ENCODE data around the gene CAMK2A.

Gene CAMK2A

DNA sequence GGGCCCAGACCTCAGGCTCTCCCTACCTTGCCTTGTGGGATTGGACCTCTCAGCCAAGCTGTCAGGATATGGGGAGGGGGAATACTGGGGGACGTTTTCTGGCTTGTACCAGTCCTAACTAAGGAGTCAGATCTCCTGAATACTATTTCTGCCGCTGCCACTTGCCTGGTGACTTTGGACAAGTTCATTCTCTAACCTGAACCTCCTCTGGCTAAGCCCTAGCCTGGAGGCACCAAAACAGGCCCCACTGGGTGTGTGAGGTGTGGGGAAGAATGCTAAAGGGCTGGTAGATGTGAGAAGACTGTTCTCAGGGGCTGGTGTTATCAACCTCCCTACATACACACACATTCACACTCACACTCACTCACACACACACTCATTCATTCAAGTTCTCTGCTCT lies 98.6 kb downstream of the CAMK2A start:
- FAIRE-seq (no peak), DNase-seq (ENCODE audit: insufficient read length, low spot score) (no peak)
- TF ChIP-seq POLR2AphosphoS5 (IDR thresholded peaks at IDR 0.05; ENCODE audit: low read depth, low read length) (no peak), PAX5 (IDR thresholded peaks at IDR 0.05; ENCODE audit: insufficient read depth, low read length, severe bottlenecking) (no peak), SPI1 (IDR thresholded peaks at IDR 0.05; ENCODE audit: low read depth, low read length) (no peak), POU2F2 (IDR thresholded peaks at IDR 0.05; ENCODE audit: low read depth, low read length) (no peak), TAF1 (IDR thresholded peaks at IDR 0.05; ENCODE audit: low read depth, low read length) (no peak), POLR2A (IDR thresholded peaks at IDR 0.05; ENCODE audit: low read depth, low read length) (no peak)

DNA sequence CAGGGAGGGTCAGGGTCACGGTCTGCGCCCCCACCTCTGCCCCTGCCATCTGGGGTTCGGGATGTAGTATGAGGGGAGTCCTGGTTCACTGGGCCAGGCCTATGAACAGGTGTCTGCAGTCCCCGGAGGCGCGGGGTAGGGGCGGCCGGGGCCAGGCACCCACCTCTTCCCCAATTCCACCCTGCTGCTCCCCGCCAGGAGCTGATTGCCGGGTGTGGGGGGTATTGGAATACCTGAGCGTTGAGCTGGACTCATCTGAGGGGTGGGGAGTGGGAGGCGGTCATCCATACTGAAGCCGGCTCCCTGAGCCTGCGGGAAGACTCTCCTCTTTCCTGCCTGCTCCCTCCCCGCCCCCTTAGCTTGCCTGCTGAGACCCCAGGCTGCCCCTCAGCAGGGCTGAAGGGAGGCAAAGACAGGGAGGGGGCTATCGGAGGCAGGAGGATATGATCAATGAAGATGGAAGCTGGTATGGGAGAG lies 99.0 kb downstream of the CAMK2A start:
- DNase-seq (ENCODE audit: insufficient read length, low spot score), result no peak
- no peak for TF ChIP-seq POLR2AphosphoS5 (IDR thresholded peaks at IDR 0.05; ENCODE audit: low read depth, low read length)
- TF ChIP-seq SPI1 (IDR thresholded peaks at IDR 0.05; ENCODE audit: low read depth, low read length), result no peak
- TF ChIP-seq TAF1 (IDR thresholded peaks at IDR 0.05; ENCODE audit: low read depth, low read length), result no peak
- TF ChIP-seq POLR2A (IDR thresholded peaks at IDR 0.05; ENCODE audit: low read depth, low read length), result no peak
- no peak for TF ChIP-seq PAX5 (IDR thresholded peaks at IDR 0.05; ENCODE audit: insufficient read depth, low read length, severe bottlenecking)
- no peak for TF ChIP-seq POU2F2 (IDR thresholded peaks at IDR 0.05; ENCODE audit: low read depth, low read length)
- no peak for FAIRE-seq

DNA sequence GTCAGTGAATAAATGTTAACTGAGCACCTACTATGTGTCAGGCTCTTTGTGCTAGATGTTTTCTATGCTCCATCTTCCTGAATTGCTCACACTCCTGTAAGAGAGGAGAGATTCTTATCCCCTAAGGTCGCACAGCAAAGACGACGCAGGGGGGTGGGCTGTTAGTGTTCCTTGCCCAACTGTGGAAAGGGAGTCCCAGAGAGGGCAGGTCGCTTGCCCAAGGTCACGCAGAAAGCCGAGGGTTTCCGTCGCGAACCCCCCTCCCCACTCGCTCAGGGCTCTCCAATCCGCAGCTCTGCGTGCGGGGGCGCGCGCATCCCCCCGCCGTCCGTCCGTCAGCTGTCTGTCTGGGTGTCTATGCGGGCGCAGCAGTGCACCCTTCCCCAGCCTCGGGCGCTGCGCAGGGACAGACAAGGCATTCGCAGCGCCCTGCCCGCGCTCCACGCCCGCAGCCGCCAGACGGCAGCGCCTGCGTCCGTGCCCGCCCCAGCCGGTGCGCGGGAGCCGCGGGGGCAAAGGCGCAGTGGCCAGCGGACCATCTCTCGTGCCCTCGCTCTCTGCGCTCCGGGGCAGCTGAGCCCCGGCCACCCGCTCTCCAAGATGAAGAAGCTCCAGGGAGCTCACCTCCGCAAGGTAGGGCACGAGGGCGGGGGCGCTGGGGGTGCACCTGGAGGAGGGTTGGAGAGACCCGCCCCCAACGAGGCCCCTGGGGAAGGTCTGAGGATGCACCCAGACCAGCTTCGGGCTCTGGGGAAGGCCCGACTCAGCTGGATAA lies 99.7 kb downstream of the CAMK2A start, which contains the start of gene SLC6A7:
TSS of gene SLC6A7 (plus strand) at position 335 of the 775 bp plus-strand sequence. CDS start at position 601, 266 bp downstream.
- no peak for FAIRE-seq
- no peak for DNase-seq (ENCODE audit: insufficient read length, low spot score)
- TF ChIP-seq PAX5 (IDR thresholded peaks at IDR 0.05; ENCODE audit: insufficient read depth, low read length, severe bottlenecking), result no peak
- TF ChIP-seq SPI1 (IDR thresholded peaks at IDR 0.05; ENCODE audit: low read depth, low read length), result no peak
- no peak for TF ChIP-seq POLR2A (IDR thresholded peaks at IDR 0.05; ENCODE audit: low read depth, low read length)
- TF ChIP-seq TAF1 (IDR thresholded peaks at IDR 0.05; ENCODE audit: low read depth, low read length), result no peak
- no peak for TF ChIP-seq POU2F2 (IDR thresholded peaks at IDR 0.05; ENCODE audit: low read depth, low read length)
- no peak for TF ChIP-seq POLR2AphosphoS5 (IDR thresholded peaks at IDR 0.05; ENCODE audit: low read depth, low read length)

DNA sequence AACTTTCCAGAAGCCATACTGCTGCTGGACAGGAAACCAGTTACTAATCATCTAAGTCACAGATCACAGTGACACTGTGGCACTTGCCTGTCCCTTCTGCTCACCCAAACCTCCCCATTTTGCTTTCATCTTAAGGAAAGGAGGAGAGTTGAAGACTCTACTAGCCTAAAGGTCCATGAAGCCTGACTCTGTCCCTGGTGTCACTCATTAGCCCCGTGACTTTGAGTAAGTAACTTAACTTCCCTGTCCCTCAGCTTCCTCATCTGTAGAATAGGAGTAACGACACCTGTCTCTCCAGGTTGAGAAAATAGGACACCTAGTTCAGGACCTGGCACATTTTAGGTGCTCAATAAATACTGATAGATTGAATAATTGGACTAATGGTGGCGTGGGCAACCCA lies 100.2 kb downstream of the CAMK2A start:
- TF ChIP-seq POLR2AphosphoS5 (IDR thresholded peaks at IDR 0.05; ENCODE audit: low read depth, low read length) (no peak), SPI1 (IDR thresholded peaks at IDR 0.05; ENCODE audit: low read depth, low read length) (no peak), TAF1 (IDR thresholded peaks at IDR 0.05; ENCODE audit: low read depth, low read length) (no peak), POLR2A (IDR thresholded peaks at IDR 0.05; ENCODE audit: low read depth, low read length) (no peak), POU2F2 (IDR thresholded peaks at IDR 0.05; ENCODE audit: low read depth, low read length) (no peak), PAX5 (IDR thresholded peaks at IDR 0.05; ENCODE audit: insufficient read depth, low read length, severe bottlenecking) (no peak)
- FAIRE-seq, result no peak
- no peak for DNase-seq (ENCODE audit: insufficient read length, low spot score)

DNA sequence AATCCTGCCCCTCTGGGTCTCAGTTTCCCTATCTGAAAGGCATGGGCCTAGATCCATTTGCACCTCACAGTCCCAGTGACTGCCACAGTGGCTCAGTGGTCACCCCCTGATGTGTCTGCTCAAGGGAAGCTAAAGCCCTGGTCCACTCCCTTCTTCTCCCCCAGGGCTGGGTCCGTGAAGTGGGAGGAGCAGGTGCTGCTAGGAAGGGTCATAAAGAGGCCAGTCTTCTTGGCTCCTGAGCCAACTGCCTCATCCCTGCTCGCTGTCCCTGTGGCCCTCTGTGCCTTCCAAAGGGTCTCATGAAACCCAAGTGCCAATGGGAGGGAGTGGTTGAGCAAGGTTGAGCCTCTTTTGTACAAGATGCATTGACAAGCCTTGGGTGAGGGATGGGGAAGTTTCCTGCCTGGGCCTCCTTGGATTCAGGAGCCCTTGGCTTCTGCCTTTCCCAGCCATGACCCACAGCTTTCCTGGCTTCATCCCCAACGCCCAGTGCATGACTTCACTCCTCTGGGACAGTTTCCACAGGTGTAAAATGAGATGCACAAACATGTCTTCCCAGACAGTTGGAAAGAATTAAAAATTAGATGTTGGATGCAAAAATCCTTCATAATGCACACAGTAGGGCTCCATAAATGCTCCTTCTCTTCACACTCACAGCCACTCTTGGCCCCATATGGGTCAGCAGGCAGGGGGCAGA lies 101.3 kb downstream of the CAMK2A start:
- no peak for TF ChIP-seq SPI1 (IDR thresholded peaks at IDR 0.05; ENCODE audit: low read depth, low read length)
- no peak for TF ChIP-seq POLR2A (IDR thresholded peaks at IDR 0.05; ENCODE audit: low read depth, low read length)
- TF ChIP-seq PAX5 (IDR thresholded peaks at IDR 0.05; ENCODE audit: insufficient read depth, low read length, severe bottlenecking), result no peak
- TF ChIP-seq POLR2AphosphoS5 (IDR thresholded peaks at IDR 0.05; ENCODE audit: low read depth, low read length), result no peak
- TF ChIP-seq TAF1 (IDR thresholded peaks at IDR 0.05; ENCODE audit: low read depth, low read length), result no peak
- TF ChIP-seq POU2F2 (IDR thresholded peaks at IDR 0.05; ENCODE audit: low read depth, low read length), result no peak
- no peak for FAIRE-seq
- DNase-seq (ENCODE audit: insufficient read length, low spot score), result no peak

DNA sequence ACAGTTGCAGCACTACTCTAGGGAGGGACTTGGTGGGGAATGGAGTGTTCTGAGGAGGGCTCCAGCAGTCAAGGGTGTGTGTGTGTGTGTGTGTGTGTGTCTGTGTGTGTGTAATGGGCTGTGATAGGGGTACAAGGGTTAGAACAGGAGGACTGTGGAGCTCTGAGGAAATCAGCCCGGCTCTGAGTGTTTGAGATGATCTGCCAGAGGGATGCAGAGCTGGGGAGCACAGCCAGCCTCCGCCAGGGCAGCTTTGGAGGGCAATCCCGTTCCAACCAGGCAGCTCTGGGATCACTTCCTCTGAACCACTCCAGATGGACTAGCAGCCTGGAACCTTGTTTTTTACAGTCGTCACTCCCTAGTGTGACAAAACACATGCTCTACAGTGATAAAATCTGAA lies 102.7 kb downstream of the CAMK2A start:
- TF ChIP-seq POLR2AphosphoS5 (IDR thresholded peaks at IDR 0.05; ENCODE audit: low read depth, low read length) (no peak), TAF1 (IDR thresholded peaks at IDR 0.05; ENCODE audit: low read depth, low read length) (no peak), SPI1 (IDR thresholded peaks at IDR 0.05; ENCODE audit: low read depth, low read length) (no peak), POU2F2 (IDR thresholded peaks at IDR 0.05; ENCODE audit: low read depth, low read length) (no peak), PAX5 (IDR thresholded peaks at IDR 0.05; ENCODE audit: insufficient read depth, low read length, severe bottlenecking) (no peak), POLR2A (IDR thresholded peaks at IDR 0.05; ENCODE audit: low read depth, low read length) (no peak)
- FAIRE-seq (no peak), DNase-seq (ENCODE audit: insufficient read length, low spot score) (no peak)

DNA sequence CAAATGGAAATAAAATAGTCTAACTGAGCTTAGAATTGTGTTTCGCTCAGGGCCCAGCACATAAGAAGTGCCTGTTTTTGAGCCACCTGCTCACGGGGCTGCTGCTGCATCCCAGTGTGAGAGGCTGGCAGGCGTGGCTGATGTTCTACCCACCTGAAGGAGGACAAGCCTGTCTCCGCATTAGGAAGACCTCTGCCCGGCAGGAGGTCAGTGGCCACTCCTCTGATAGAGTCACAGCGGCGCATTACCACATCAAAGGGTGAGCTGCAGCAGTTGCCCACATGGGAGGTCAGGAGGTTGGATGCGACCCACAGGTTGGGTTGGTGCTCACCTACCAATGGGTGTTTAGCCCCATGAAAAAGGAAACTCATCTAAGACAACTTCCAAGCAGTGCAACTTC lies 103.4 kb downstream of the CAMK2A start:
- TF ChIP-seq PAX5 (IDR thresholded peaks at IDR 0.05; ENCODE audit: insufficient read depth, low read length, severe bottlenecking) (no peak), POLR2A (IDR thresholded peaks at IDR 0.05; ENCODE audit: low read depth, low read length) (no peak), TAF1 (IDR thresholded peaks at IDR 0.05; ENCODE audit: low read depth, low read length) (no peak)
- no peak for DNase-seq (ENCODE audit: insufficient read length, low spot score)
- FAIRE-seq, result no peak

DNA sequence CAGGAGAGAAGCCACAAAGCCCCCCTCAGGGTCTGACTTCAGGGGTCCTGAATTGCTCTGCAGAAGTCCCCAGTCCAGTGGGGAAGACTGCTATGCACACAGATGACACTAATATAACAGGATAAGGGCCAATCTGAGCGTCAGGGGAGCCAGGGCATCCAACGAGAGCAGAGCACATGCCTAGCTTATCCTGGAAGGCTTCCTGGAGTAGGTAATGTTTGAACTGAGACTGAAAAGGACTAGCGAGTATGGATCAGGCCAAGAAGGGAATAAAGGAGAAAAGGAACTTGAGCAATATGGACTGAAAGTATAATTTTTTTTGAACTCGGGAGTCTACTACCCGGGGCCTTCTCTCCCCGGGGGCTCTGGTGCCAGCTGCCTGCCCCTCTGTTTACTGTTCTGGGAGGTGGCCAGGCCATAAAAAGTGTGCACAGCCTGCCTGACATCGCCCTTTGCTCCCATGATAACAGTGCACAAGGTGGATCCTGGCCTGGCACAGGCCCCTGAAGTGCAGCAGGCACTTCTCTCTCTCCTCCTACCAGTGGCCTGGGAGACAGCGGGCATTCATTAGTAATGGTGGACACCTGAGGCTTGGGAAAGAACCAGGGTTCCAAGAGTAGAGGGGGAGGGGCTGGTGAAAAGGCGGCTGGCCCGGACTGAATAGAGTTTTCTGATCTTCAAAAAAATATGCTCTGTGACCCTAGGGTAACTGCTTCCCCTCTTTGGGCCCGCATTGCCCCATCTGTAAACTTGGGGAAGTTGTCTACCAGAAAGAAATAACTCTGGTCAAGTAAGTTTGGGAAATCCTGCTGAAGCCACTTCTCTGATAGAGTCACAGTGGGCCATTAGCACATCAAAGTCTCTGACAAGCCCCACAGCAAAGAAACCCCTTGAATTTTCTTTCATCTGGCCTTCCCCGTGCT lies 104.3 kb downstream of the CAMK2A start:
- FAIRE-seq, result no peak
- DNase-seq (ENCODE audit: insufficient read length, low spot score), result no peak
- TF ChIP-seq POLR2AphosphoS5 (IDR thresholded peaks at IDR 0.05; ENCODE audit: low read depth, low read length) (no peak), TAF1 (IDR thresholded peaks at IDR 0.05; ENCODE audit: low read depth, low read length) (no peak), SPI1 (IDR thresholded peaks at IDR 0.05; ENCODE audit: low read depth, low read length) (no peak), POU2F2 (IDR thresholded peaks at IDR 0.05; ENCODE audit: low read depth, low read length) (no peak), PAX5 (IDR thresholded peaks at IDR 0.05; ENCODE audit: insufficient read depth, low read length, severe bottlenecking) (no peak), POLR2A (IDR thresholded peaks at IDR 0.05; ENCODE audit: low read depth, low read length) (no peak)
